Pancreas (tissue), 10 donors: ENCODE results near the gene MLIP. TPM values are rescaled to one million over a fixed set of nuclear protein-coding genes. Genes with fewer than 3 reads are reported as not detected.

ENCODE experiments used
- ATAC-seq, 4 donors: fragments of 200-7000 bp; cut with Tn5 transposase; one replicate each; pipeline versions ENCODE4 v1.8.0 to v1.9.1; 2020; ENCODE audit warnings: mild to moderate bottlenecking in 4 of 4, moderate library complexity in 4 of 4
- DNase-seq, 6 donors: peaks; one replicate each; pipeline ENCODE4 v3.0.0-alpha.2; 2020
- FAIRE-seq: peaks from 2 replicates; lab custom pipeline; 2012; peaks lifted over from hg19 to GRCh38; lab: Jason Lieb, UNC
- H3K27ac ChIP-seq, 4 donors: fragments of 200-600 bp; sonication (generic); 1 replicate in 3 of 4; 2 replicates in 1 of 4; pipeline versions ENCODE4 v1.5.0 to v1.8.0; 2020
- H3K27me3 ChIP-seq, 4 donors: fragments of 200-600 bp; one replicate each; pipeline ENCODE4 v1.8.0; 2021
- H3K36me3 ChIP-seq, 3 donors: fragments of 200-600 bp; sonication (generic) in 1 of 3; one replicate each; pipeline versions ENCODE4 v1.5.0 to v1.8.0; 2020 to 2021
- H3K4me1 ChIP-seq, 3 donors: fragments of 200-600 bp; one replicate each; pipeline ENCODE4 v1.8.0; 2021
- H3K4me3 ChIP-seq, 4 donors: fragments of 200-600 bp; sonication (generic) in 2 of 4; one replicate each; pipeline versions ENCODE4 v1.5.0 to v1.8.0; 2020 to 2021
- H3K9me3 ChIP-seq, 4 donors: fragments of 200-600 bp; one replicate each; pipeline ENCODE4 v1.8.0; 2021
- WGBS, 2 donors: extraction: QIAGEN DNeasy Blood & Tissue Kit; methylation state at CpG; one replicate each; pipeline ENCODE4 v1.1.7; 2013; 5-methylcytosine and 5-hydroxymethylcytosine counted together
- intact Hi-C, 3 donors: fragments of 100-400 bp; cut with DNase I; formaldehyde crosslinking; loops; one replicate each; pipeline versions ENCODE4 v1.11.1 to v1.14.2; 2022
- polyA plus RNA-seq, 2 donors: library from polyadenylated mRNA; stranded (reverse); fragments of 200-250 nt; gene quantifications; one replicate each; pipeline ENCODE4 v1.2.3, GENCODE V29; 2013
- total RNA-seq, 6 donors: library from RNA; stranded (reverse); fragmentation: NEBNext Ultra II Directional in 4 of 6; extraction: Animal tissue kit (Norgen Biotek cat#: 25700) in 4 of 6; gene quantifications; one replicate each; pipeline versions ENCODE4 v1.2.1 to v1.2.4, GENCODE V29; 2021 to 2023
- TF ChIP-seq, protein P1 (sequence below), 4 donors: fragments of 200-600 bp; sonication (generic) in 3 of 4; IDR thresholded peaks; one replicate each; pipeline versions ENCODE4 v1.5.0 to v1.8.0; 2021; ENCODE audit warnings: antibody characterized with exemption in 4 of 4
- donor health status: healthy with polysubstance abuse.
- donor health status: DM: no; HTN: no; CAD: no; lungs with moderate emphysema.
- donor health status: DM: no; HTN: no; CAD: no.
- donor health status: control.
- donor health status: control.
- donor health status: Bipolar disorder and iron deficiency.
- donor health status: DM: yes; HTN: yes; CAD: no.
- donor health status: DM: no; HTN: no; CAD: no.
- donor health status: DM: no; HTN: no; CAD: no.
- donor health status: DM: yes; HTN: yes; CAD: no.

Gene MLIP
- total and polyA plus RNA-seq, 8 donors: 0.32 to 5.8 (median 0.77) TPM

DNA sequence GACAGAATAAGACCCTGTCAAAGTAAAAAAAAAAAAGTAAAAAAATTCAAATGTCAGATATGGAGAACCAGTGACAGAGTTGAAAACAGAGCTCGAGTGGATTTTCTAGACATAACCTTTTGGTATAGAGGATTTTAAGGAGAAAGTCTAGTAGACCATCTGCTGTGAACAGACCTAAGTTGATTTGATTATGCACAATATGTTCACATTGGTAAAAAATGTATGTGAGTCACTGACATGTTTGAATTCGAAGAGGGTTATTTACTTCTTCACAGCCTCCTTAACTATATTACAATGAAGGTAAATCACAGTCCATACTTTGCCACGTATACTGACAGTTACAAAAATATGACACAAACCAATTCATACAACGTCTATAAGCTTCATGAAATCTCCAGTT lies 204.4 kb downstream of the MLIP start:
- Histone ChIP-seq H3K4me1 (no peaks in the 10 kb centered on the region), H3K27ac (no peak overlapping the region), H3K27me3 (no peaks in the 10 kb centered on the region), H3K4me3 (no peak overlapping the region), H3K9me3 (no peaks in the 10 kb centered on the region), H3K36me3 (no peaks in the 10 kb centered on the region)
- FAIRE-seq (no peak), DNase-seq (no peak), ATAC-seq (no peak)
- TF ChIP-seq, protein P1, sequence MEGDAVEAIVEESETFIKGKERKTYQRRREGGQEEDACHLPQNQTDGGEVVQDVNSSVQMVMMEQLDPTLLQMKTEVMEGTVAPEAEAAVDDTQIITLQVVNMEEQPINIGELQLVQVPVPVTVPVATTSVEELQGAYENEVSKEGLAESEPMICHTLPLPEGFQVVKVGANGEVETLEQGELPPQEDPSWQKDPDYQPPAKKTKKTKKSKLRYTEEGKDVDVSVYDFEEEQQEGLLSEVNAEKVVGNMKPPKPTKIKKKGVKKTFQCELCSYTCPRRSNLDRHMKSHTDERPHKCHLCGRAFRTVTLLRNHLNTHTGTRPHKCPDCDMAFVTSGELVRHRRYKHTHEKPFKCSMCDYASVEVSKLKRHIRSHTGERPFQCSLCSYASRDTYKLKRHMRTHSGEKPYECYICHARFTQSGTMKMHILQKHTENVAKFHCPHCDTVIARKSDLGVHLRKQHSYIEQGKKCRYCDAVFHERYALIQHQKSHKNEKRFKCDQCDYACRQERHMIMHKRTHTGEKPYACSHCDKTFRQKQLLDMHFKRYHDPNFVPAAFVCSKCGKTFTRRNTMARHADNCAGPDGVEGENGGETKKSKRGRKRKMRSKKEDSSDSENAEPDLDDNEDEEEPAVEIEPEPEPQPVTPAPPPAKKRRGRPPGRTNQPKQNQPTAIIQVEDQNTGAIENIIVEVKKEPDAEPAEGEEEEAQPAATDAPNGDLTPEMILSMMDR (IDR thresholded peaks at IDR 0.05): no peak
- 51 to 55% methylated on average over 4 of the region's 4 CpGs for WGBS, 2 donors
- intact Hi-C loops: no loop called here

Other genes with a start within 250 kb of the MLIP start
- not detected for gene TINAG, start 197.0 kb downstream of the MLIP start, total RNA-seq
- gene TINAG, start 197.0 kb downstream of the MLIP start, polyA plus RNA-seq: not detected